Posterior vena cava (tissue), 2 donors: Measurements from ENCODE around the gene BCAS1. TPM values are rescaled to one million over a fixed set of nuclear protein-coding genes. Genes with fewer than 3 reads are reported as not detected.
"Not testable (repeated sequence)": the region's sequence is repeated elsewhere in the genome, so short reads cannot be mapped to it uniquely, and the experiment has no call there.

Experiments used
- DNase-seq: peaks from one replicate; pipeline ENCODE4 v3.0.0-alpha.2; 2020; ENCODE audit warnings: low spot score
- intact Hi-C, 2 donors: fragments of 100-400 bp; cut with DNase I; formaldehyde crosslinking; loops; one replicate each; pipeline versions ENCODE4 v1.14.1 to v1.14.2; 2022 to 2023
- total RNA-seq, 2 donors: library from RNA; stranded (reverse); fragmentation: NEBNext Ultra II Directional; extraction: Animal tissue kit (Norgen Biotek cat#: 25700); gene quantifications; one replicate each; pipeline ENCODE4 v1.2.1, GENCODE V29; 2021
- donor health status: DM: yes; HTN: yes; CAD: no.
- donor health status: DM: yes; HTN: yes; CAD: no.

The BCAS1 gene
- total RNA-seq, 2 donors from 2014 or later = 0.86 to 1.8 TPM

DNA sequence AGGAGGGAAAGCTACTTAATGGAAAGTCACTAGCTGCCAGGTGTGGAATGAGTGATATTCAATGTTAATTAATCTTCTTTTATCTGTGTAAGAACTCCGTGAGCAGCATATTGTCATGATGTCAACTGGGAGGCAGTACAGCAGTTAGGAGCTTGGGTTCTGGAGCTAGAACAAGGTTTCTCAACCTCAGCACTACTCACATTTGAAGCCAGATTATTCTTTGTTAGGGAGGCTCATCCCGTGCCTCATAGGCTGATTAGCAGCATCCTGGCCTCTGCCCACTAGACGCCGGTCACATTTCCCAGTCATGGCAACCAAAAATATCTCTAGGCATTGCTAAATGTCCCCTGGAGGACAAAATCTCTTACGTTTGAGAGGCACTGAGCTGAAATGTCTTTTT lies 41.2 kb downstream of the BCAS1 start:
- DNase-seq = no peak
- intact Hi-C loops = no loop called here

DNA sequence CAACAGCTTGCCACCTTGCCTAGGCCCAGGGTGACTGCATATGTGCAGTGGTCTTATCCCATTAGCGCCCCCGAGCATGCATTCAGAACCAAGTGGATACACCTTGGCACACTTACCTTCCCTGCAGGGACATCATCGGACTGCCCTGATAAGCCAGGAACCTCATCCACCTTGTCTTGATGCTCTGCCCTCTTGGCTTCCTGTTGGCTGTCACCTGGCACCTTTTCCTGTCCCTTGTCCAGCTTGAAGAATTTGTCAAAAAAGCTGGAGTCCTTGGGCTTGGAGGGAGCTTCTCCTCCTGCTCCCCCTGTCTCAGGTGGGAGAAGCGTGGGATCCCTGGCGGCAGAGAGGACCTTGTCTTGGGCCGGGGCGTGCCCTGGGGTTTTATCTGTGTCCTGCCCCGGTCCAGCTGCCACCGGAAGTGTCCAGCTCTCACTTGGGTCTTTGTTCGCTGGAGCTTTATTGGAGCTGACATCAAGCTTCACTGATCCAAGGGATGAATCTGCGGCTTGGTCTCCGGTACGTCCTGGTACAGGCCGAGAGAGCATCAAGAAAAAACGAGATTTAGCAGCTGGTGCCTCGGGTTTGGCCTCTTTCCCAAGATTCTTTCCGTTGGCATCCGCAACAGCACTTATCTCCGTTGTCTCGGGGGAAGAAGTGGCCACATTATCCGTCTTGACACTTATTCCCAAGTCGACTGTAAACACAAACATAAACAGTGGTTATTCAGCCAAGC lies 42.0 kb downstream of the BCAS1 start:
- intact Hi-C loops = no loop called here
- no peak for DNase-seq

DNA sequence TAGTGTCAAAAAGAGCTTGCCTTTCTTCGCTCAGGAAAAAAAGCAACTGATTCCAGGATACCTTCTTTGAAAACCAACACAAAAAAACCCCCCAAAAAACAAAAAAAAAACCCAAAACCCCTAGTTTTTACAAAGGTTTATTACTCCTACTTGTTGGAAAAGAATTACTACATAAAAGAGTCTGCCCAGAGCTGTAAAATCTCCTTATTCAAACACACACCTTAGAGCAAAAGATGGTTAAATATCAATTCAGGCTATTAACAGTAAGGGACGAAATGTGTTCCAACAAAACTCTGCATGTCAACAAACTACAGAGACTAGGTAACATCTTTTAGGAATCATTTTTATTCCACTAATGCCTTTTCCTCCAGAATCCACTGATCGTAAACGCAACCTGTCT lies 42.7 kb downstream of the BCAS1 start:
- DNase-seq = no peak
- intact Hi-C loops = no loop called here

DNA sequence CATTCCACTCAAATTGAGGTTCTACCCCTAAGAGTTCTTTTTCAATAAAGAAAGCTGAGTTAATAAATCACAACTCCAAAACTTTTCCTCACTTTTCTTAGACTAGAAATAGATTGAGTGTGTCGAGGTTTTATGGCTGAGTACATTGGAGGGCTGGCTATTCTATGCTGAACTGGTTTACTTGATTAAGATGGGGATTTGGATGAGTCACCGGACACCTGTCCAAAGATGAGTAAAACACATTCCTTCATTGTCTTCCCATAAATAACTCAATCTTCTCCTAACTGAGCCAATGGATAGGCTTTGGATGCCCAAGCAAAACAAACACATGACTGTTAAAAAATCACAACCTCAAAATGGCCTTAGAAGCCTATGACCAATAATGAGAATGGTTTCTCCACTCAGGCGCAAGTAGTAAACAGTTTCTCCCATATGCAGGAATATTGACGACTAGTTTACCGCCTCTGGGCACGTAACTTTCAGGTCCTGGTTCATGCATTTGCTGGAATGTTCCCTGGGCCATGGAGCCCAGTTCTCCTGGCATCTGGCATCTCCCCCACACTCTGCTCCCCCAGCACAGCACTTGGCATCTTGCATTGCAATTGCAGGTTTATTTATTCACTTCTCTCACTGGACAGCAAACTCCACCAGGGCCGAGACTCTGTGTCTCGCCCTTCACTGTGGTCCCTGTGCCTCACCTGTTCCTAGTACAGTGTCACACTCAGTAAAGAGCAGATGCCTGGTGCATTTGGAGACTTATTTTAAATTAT lies 43.9 kb downstream of the BCAS1 start:
- intact Hi-C loops = no loop called here
- DNase-seq = no peak

DNA sequence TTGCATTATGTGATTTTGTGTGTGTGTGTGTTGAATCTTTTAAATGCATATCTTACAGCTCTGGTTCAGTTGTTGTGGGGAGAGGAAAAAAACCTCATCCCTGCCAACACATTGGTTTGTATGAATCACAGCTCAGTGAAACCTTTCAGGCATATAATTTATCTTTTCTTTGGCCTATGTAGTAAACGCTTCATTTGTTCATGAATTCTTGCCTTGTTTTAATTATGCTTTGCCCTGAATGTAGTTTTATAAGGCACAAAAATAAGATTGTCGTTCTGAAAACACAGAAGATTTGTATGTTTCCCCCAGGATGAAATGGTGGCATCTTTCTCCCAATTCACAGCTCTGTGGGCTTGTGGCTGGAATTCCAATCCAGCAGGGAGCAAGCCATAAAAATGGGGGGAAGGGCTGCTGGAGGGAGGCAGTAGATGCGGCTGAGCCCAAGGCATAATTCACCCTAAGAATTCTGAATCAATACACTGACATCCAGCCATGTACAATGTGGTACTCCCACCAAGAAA lies 45.1 kb downstream of the BCAS1 start:
- DNase-seq = no peak
- intact Hi-C loops = no loop called here

DNA sequence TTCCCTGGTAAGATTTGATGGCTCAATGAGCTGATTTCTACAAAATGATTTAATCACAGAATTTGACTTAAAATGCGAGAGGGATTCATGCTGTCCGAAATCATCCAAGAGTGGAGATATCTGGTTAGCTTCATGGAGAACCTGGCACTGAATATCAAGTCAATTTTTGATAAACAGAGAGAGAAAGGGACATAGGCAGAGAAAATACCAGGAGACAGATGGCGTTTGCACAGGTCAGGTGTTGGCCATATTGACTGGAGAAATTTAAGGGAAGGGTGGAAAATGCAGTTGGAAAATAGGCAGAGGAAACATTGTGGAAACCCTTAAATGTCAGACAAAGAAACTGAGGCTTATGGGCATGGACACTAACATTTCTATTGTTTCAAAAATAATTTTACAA lies 47.0 kb downstream of the BCAS1 start:
- no peak for DNase-seq
- intact Hi-C loops = no loop called here

DNA sequence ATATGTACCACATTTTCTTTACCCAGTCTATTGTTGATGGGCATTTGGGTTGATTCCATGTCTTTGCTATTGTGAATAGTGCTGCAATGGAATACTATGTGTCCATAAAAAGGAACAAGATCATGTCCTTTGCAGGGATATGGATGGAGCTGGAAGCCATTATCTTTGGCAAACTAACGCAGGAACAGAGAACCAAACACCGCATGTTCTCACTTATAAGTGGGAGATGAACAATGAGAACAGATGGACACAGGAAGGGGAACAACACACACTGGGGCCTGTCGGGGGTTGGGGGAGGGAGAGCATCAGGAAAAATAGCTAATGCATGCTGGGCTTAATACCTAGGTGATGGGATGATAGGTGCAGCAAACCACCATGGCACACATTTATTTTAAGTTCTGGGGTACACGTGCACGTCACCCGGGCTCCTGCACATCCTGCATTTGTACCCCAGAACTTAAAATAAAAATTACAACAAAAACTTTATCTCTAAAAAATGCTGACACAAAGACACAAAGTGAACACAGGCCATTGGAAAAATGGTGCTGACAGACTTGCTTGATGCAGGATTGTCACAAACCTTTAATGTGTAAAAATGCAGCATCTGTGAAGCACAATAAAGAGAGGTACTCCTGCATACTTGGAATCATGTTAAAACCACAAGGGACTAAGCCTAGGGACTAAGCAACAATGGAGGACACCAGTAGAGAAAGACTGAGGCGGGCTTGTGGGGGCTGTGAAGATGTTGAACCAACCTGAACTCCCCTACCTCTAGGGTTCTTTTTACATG lies 48.8 kb downstream of the BCAS1 start:
- intact Hi-C loops = no loop called here
- no peak for DNase-seq

DNA sequence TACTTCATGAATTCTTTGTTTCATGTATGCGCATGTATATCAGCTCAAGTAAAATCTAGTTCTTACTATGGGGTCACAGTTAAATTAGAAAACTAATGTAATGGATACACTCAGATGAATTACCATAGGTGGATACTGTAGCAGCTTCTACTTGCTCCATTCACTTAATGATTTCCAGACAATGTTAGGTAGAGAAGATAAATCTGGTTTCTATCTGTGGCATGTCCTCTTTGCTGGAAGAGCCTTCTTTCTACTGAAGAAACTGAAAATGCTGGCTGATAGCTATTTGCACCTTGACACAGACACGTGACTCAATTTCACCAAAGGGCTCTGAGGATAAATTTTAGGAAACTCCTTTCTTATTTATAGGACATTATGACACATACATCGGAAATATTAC lies 49.5 kb downstream of the BCAS1 start:
- DNase-seq = no peak
- intact Hi-C loops = no loop called here

DNA sequence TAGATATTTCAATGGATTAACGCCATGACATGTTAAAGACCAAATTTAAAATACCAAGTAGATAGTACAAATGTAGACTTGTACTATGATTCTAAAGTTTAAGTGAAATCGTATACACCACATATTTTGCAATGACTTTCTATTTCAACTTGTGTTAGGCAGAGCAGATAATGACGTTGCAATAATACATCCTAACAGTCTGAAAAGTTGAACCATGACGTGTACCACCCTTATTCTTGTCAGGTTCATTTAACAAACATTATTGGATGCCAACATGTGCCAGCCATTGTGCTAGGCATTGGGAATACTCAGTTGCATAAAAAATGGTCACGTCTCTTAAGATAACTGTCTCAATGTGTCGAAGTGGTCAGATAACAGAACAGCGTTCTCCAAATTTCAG lies 50.0 kb downstream of the BCAS1 start:
- intact Hi-C loops = no loop called here
- DNase-seq = no peak

DNA sequence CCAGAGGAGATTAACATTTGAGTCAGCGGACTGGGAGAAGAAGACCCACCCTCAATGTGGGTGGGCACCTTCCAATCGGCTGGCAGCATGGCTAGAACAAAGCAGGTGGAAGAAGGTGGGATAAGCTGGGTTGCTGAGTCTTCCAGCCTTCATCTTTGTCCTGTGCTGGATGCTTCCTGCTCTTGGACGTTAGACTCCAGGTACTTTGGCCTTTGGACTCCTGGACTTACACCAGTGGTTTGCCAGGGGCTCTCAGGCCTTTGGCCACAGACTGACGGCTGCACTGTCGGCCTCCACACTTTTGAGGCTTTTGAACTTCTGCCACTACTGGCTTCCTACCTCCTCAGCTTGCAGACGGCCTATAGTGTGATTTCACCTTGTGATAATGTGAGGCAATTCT lies 50.8 kb downstream of the BCAS1 start:
- no peak for DNase-seq
- intact Hi-C loops = no loop called here

DNA sequence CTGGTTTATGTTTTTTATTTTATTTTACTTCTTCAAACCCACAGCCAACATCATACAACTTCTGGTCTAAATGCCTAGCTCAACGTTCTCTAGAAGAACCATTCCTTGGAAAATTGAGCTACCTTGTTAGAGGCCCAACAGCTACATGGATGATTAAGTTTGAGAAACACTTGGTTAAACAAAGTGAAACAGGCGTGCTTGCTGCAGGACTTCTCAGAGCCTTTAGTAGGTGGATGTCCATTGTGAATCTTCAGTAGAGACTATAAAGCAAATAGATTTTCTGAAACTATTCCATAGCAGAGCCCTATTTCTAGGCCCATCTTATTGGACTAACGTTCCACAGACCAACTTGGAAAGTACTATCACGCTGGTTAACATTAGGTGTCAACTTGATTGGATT lies 51.3 kb downstream of the BCAS1 start:
- intact Hi-C loops = no loop called here
- no peak for DNase-seq

DNA sequence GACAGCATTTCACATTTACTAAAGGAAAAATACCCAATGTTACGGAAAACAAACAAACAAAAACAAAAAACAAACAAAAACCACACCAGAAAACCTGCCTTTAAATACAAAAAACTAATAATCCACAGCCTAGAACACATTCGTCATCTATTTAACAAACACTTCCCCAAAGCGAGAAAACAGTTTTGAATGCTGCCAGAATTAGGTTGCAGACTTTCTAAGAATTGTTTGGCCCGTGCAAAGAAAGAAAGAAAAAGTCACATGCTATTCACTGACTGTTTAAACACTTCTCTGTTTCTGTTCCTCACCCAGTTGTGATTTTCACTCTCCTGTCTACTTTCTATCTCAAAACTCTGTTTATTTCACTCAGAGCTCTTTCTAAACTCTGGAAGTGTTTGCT lies 52.5 kb downstream of the BCAS1 start:
- no peak for DNase-seq
- intact Hi-C loops = no loop called here

DNA sequence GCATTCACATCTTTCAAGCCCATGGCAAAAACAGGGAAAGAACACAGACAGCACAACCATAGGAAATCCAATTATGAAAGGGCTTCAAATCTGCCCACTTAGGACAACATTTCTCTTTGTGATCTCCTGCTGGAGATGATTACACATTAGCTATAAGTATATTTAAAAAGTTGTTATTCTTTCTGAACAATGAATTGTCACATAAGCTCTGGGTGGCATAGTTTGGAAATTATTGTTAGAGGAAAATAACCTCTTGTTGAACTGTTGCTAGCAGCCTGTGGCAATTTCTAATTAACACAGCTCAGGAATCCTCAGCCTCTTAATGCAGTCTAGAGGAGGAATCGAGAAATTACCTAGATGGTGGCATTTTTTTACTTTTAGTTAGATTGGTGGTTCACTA lies 54.9 kb downstream of the BCAS1 start:
- no peak for DNase-seq
- intact Hi-C loops = no loop called here

DNA sequence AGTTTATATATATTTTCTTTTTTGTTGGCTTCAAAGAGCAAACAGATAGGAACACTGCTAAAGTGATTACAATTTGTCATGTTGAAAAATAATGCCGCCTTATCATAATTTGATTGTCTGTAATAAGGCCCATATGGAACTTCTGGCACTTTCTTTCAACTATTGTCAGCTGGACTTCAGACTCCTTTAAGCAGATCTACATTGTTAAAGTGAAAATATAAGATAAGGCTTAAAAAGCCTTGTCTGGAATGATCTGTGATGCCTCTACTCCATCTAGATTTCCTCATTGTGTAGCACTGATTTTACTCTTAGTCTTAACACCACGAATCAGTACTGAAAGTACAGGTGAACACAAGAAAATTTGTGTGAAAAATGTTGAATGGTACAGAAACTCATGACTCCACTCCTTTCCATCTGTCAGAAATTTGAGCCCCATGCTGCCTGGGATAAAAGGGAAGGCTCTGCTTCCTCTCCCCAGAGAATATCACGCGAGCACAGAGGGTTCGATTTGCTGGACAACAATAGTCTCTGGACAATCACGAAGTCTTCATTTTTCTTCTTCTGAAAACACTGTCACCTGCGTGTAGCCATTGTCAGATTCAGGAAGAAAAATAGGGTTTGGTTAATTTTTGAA lies 56.0 kb downstream of the BCAS1 start:
- intact Hi-C loops = no loop called here

DNA sequence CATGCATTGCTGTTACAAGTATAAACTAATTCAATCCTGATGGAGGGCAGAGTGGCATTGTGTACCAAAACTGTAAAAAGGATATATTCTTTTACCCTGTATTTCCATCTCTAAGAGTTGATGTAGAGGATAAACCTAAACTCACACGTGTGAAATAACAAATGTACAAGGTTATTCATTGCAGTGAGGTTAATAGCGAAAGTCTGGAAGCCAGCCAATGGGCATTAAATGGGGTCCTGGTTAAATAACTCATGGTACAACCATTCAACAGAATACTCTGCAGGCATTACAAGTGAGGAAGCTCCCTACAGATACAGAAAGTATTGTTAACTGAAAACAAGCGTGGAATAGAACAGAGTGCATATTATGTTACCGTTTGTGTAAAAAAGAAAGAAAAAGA lies 56.9 kb downstream of the BCAS1 start:
- no peak for DNase-seq
- intact Hi-C loops = no loop called here

More for the DNA sequence above, 56.0 kb downstream of the BCAS1 start:
- DNase-seq = no peak

DNA sequence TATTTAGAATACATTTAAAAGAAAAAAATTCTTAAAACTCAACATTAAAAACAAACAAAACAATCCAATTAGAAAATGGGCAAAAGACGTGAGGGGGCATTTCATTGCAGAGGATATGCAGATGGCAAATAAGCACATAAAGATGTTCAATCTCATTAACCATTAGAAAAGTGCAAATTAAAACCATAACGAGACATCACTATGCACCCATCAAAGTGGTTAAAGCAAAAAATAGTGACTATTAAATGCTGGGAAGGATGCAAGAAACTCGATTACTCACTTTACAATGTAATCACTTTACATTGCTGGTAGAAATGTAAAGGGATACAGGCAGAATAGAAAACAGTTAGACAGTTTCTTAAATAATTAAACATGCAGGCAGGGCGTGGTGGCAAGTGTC lies 59.0 kb downstream of the BCAS1 start:
- intact Hi-C loops = no loop called here
- no peak for DNase-seq

DNA sequence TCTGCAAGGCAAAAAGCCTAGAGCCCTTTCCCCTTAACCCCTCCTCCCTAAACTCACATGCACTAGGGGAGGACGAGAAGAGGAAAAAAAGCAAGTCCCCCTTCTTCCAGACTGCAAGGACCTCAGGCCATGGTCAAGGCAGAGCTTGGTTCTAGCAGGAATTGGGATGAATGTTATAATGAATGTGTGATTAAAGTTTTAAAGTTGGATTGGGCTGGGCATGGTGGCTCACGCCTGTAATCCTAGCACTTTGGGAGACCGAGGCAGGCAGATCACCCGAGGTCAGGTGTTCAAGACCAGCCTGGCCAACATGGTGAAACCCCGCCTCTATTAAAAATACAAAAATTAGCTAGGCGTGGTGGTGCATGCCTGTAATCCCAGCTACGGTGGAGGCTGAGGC lies 64.2 kb downstream of the BCAS1 start:
- intact Hi-C loops, DNase-seq: not testable (repeated sequence)

DNA sequence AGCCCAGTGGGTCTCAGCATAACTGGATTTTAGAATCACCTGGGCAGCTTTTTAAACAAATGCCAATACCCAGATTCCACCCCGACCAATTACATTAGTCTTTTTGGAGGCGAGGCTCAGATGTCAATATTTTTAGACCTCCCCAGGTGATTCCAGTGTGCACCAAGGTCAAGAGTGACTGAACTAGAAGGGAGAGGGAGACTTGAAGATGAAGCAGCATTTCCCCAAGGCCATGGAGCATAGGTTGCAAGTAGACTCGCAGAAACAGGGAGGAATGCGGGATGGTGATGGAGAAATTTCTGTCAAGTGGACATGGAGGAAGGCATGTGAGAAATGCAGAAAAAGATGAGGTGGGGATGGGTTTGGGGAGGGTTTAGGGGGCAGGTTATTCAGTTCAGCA lies 64.9 kb downstream of the BCAS1 start:
- intact Hi-C loops = no loop called here
- DNase-seq = no peak

DNA sequence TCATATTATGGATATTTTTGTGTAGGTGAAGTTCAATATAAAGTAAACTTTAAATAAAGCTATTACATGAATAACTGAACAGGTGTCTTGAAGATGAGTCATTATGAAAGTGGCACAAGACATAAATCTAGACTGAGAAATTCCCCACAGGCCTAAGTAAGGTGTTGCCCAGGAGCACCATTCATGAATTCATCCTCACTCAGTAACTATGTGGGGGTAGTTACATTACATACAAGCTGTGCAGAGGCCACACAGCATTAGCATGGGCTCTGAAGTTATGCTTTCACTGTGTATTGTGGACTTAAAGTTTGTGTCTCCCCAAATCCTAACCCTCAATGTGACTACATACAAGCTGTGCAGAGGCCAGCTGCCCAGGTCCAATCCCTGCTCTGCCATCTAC lies 65.9 kb downstream of the BCAS1 start:
- no peak for DNase-seq
- intact Hi-C loops = no loop called here

DNA sequence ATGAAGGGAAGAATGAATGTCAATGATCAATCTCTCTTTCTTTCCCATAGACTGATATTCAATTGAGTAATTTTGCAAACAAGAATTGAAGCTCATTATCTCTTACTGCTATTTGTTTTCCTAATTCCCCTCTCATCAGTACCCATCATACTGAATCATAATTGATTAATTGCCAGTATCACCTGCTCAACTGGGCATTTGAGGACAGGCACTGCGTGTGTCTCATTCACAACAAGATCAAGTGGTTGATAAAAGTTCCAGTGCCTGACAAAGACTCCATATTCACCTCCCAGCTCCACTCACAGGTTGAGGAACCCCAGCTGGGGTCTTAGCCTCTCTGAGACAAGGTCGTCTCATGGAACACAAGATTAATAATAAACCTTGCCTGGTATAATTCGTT lies 67.7 kb downstream of the BCAS1 start:
- intact Hi-C loops = no loop called here
- no peak for DNase-seq
